Natural killer cell (primary cell): Measurements from ENCODE around the gene PML. TPM values are rescaled to one million over a fixed set of nuclear protein-coding genes. Genes with fewer than 3 reads are reported as not detected.
A peak's percentile ranks its signal among the peaks of the same experiment; 100 is the strongest.

Experiments
- ATAC-seq, 3 donors: fragments of 150-1000 bp in 2 of 3; fragments of 200-7000 bp in 1 of 3; cut with Tn5 transposase; 1 replicate in 1 of 3; 2 replicates in 2 of 3; pipeline ENCODE4 v1.10.0; 2021; ENCODE audit warnings: mild to moderate bottlenecking in 2 of 3, moderate library complexity in 2 of 3
- DNase-seq, 2 donors: peaks; one replicate each; pipeline versions ENCODE4 v3.0.0 to v3.0.0-alpha.2; 2013 to 2021; ENCODE audit warnings: mixed read lengths in 1 of 2
- H3K27ac ChIP-seq: one replicate; pipeline ENCODE4 v1.5.1; 2013; ENCODE audit warnings: mild to moderate bottlenecking, low read length
- H3K27me3 ChIP-seq: one replicate; pipeline ENCODE4 v1.6.1; 2013; ENCODE audit warnings: low read length; ENCODE audit not compliant: control insufficient read depth, insufficient read depth
- H3K36me3 ChIP-seq: one replicate; pipeline ENCODE4 v1.6.1; 2013; ENCODE audit warnings: low read length; ENCODE audit not compliant: control insufficient read depth, insufficient read depth
- H3K4me1 ChIP-seq: one replicate; pipeline ENCODE4 v1.6.1; 2013; ENCODE audit warnings: low read length; ENCODE audit not compliant: control insufficient read depth, insufficient read depth
- H3K4me3 ChIP-seq: one replicate; pipeline ENCODE4 v1.5.1; 2013; ENCODE audit warnings: low read length
- H3K9me3 ChIP-seq: one replicate; pipeline ENCODE4 v1.6.1; 2013; ENCODE audit warnings: low read length; ENCODE audit not compliant: control insufficient read depth, insufficient read depth
- H3K27ac Mint-ChIP-seq, 2 donors: one replicate each; pipeline ENCODE4 v1.8.0; 2022; ENCODE audit warnings: mild to moderate bottlenecking in 2 of 2, mixed read lengths in 2 of 2, moderate library complexity in 1 of 2
- H3K27me3 Mint-ChIP-seq, 2 donors: one replicate each; pipeline ENCODE4 v1.8.0; 2022; ENCODE audit warnings: low read depth in 2 of 2, mixed read lengths in 2 of 2
- H3K36me3 Mint-ChIP-seq: one replicate; pipeline ENCODE4 v1.8.0; 2022; ENCODE audit warnings: mixed read lengths
- H3K4me1 Mint-ChIP-seq, 2 donors: one replicate each; pipeline ENCODE4 v1.8.0; 2022; ENCODE audit warnings: mixed read lengths in 2 of 2
- H3K4me3 Mint-ChIP-seq: one replicate; pipeline ENCODE4 v1.8.0; 2022; ENCODE audit warnings: mild to moderate bottlenecking, moderate library complexity, mixed read lengths
- H3K9me3 Mint-ChIP-seq, 2 donors: one replicate each; pipeline ENCODE4 v1.8.0; 2022; ENCODE audit warnings: mixed read lengths in 2 of 2
- WGBS: methylation state at CpG from one replicate; pipeline ENCODE4 v1.1.7; 2013; ENCODE audit warnings: missing lambda C conversion rate; ENCODE audit not compliant: insufficient coverage; 5-methylcytosine and 5-hydroxymethylcytosine counted together
- intact Hi-C: fragments of 100-400 bp; cut with micrococcal nuclease; formaldehyde crosslinking; loops from one replicate; pipeline ENCODE4 v1.14.2; 2022
- total RNA-seq, 4 donors: library from RNA; stranded (reverse); fragments of 120-200 nt in 1 of 4; gene quantifications; one replicate each; pipeline versions ENCODE4 v1.2.3 to v1.2.4, GENCODE V29; 2013 to 2022
- TF ChIP-seq, protein P1 (sequence below): fragments of 200-600 bp; IDR thresholded peaks from one replicate; pipeline ENCODE4 v1.8.0; 2022; ENCODE audit warnings: antibody characterized with exemption

The PML gene
- total RNA-seq, 3 donors from 2014 or later (not counting 1 experiment from before 2014, with no cell fraction given) = 65.8 to 68.7 (median 67.6) TPM

DNA sequence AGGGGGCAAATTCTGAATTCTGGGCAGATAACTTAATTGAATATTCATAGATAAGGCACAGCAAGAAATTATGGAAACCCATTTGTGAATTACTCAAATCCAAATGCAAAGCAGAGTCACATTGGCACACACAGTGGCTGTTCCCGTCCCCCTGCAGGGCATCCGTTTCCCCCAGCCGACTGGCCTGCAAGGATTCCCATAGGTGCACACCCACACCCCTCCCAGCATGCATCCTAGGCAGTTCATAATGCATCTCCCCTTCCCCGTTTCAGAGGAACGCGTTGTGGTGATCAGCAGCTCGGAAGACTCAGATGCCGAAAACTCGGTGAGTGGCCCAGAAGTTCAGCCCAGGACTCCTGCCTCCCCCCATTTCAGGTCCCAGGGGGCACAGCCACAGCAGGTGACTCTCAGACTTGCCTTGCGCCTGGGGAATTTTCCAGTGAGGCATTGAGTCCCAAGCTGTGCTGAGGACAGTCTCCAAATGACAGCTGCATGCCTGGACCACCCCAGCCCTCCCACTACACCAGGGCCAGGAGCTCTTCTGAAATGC, 39.8 kb downstream of the PML start:
- intact Hi-C loops = no loop called here
- Mint-ChIP-seq H3K4me3 (no peak overlapping the region), H3K36me3 (no peaks in the 10 kb centered on the region), H3K4me1 (peaks cover 0 to 7% of the 10 kb centered on the region in 2 donors), H3K27ac (no peak overlapping the region), H3K27me3 (no peaks in the 10 kb centered on the region), H3K9me3 (no peaks in the 10 kb centered on the region)
- DNase-seq (no peak), ATAC-seq (no peak)
- peaks cover 65% of the 10 kb centered on the region for H3K36me3 ChIP-seq
- H3K9me3 ChIP-seq = no peaks in the 10 kb centered on the region
- no peaks in the 10 kb centered on the region for H3K4me1 ChIP-seq
- H3K27me3 ChIP-seq = no peaks in the 10 kb centered on the region
- 89% methylated on average over 10 of the region's 10 CpGs for WGBS
- no peak overlapping the region for H3K4me3 ChIP-seq
- TF ChIP-seq, protein P1, sequence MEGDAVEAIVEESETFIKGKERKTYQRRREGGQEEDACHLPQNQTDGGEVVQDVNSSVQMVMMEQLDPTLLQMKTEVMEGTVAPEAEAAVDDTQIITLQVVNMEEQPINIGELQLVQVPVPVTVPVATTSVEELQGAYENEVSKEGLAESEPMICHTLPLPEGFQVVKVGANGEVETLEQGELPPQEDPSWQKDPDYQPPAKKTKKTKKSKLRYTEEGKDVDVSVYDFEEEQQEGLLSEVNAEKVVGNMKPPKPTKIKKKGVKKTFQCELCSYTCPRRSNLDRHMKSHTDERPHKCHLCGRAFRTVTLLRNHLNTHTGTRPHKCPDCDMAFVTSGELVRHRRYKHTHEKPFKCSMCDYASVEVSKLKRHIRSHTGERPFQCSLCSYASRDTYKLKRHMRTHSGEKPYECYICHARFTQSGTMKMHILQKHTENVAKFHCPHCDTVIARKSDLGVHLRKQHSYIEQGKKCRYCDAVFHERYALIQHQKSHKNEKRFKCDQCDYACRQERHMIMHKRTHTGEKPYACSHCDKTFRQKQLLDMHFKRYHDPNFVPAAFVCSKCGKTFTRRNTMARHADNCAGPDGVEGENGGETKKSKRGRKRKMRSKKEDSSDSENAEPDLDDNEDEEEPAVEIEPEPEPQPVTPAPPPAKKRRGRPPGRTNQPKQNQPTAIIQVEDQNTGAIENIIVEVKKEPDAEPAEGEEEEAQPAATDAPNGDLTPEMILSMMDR = no peak
- no peak overlapping the region for H3K27ac ChIP-seq

DNA sequence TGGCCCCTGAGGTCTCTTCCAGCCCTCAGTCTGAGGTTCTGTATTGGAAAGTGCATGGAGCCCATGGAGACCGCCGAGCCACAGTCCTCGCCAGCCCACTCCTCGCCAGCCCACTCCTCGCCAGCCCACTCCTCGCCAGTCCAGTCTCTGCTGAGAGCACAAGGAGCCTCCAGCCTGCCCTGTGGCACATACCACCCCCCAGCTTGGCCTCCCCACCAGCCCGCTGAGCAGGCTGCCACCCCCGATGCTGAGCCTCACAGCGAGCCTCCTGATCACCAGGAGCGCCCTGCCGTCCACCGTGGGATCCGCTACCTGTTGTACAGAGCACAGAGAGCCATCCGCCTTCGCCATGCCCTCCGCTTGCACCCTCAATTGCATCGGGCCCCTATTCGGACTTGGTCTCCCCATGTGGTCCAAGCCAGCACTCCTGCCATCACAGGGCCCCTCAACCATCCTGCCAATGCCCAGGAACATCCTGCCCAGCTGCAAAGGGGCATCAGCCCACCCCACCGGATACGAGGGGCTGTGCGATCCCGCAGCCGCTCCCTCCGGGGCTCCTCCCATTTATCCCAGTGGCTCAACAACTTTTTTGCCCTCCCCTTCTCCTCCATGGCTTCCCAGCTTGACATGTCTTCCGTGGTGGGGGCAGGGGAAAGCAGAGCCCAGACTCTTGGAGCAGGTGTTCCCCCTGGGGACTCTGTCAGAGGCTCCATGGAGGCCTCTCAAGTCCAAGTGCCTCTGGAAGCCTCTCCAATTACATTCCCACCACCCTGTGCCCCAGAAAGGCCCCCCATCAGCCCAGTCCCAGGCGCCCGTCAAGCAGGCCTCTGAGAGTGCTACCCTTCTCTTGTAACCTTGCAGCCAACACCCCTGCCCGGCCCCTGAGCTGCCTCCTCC, 40.9 kb downstream of the PML start:
- no peaks in the 10 kb centered on the region for H3K4me1 ChIP-seq
- intact Hi-C loops = no loop called here
- H3K9me3 Mint-ChIP-seq = no peaks in the 10 kb centered on the region
- no peaks in the 10 kb centered on the region for H3K9me3 ChIP-seq
- no peak overlapping the region for H3K4me3 ChIP-seq
- H3K27me3 Mint-ChIP-seq = no peaks in the 10 kb centered on the region
- no peak for DNase-seq
- H3K36me3 Mint-ChIP-seq = no peaks in the 10 kb centered on the region
- no peaks in the 10 kb centered on the region for H3K27me3 ChIP-seq
- no peak overlapping the region for H3K4me3 Mint-ChIP-seq
- H3K4me1 Mint-ChIP-seq = peaks cover 0 to 7% of the 10 kb centered on the region in 2 donors
- H3K27ac ChIP-seq = no peak overlapping the region
- ATAC-seq = no peak
- H3K36me3 ChIP-seq = peaks cover 62% of the 10 kb centered on the region
- WGBS = 97% methylated on average over 28 of the region's 28 CpGs
- H3K27ac Mint-ChIP-seq = no peak overlapping the region
- TF ChIP-seq, protein P1 = no peak

DNA sequence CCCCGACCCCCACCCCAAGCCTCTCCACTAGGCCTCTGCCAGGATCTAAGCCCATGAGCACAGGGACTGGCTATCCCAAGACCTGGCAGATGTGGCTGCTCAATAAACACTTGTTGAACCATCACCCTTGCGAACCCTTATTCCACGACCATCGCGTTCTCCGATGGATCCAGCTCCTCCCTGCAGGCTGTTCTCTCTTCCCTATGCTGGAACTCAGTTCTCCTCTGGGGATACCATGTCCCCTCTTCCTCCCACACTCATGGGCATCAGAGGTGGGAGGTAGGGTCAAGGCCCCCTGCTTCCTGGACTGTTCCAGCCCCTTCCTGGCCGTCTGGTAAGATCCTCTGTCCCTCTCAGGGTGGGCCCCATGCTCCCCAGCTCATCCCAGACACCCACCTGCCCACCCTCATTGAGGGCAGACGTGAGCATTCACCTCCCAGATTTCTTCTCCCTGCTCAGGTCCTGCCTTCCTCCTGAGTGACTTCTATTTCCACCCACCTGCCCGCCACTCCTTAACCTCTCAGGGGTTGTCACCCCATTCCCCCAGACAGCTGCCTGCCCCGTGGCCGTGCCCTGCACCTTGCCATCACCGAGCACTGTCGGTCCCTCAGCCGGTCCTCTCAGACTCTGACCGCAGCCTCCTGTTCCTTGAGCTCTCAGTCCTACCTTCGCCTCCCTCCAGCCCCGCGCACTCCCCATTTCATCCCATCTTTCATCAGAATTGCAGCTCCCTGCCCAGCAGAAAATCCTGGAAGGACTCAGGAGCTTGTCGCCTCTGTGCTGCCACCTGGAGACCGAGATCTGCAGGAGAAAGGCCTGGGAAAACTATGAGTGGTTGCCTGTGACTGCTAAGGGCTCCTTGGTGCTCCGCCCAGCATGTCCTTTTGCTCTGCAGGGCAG, 42.0 kb downstream of the PML start:
- H3K27me3 Mint-ChIP-seq = no peaks in the 10 kb centered on the region
- H3K4me1 Mint-ChIP-seq = peaks cover 0 to 7% of the 10 kb centered on the region in 2 donors
- H3K9me3 Mint-ChIP-seq = no peaks in the 10 kb centered on the region
- 97% methylated on average over 21 of the region's 21 CpGs for WGBS
- DNase-seq (no peak), ATAC-seq (no peak)
- no peaks in the 10 kb centered on the region for H3K27me3 ChIP-seq
- H3K36me3 Mint-ChIP-seq = no peaks in the 10 kb centered on the region
- no peaks in the 10 kb centered on the region for H3K4me1 ChIP-seq
- H3K9me3 ChIP-seq = no peaks in the 10 kb centered on the region
- no peak overlapping the region for H3K4me3 Mint-ChIP-seq
- H3K36me3 ChIP-seq = peaks cover 61% of the 10 kb centered on the region
- intact Hi-C loops = no loop called here
- H3K4me3 ChIP-seq = no peak overlapping the region
- H3K27ac Mint-ChIP-seq = peak overlapping the region in 1 of 2 donors; percentile 23
- TF ChIP-seq, protein P1 = no peak
- H3K27ac ChIP-seq = no peak overlapping the region
